Keratinocyte (primary cell): Measurements from ENCODE around the gene ZBTB2. TPM values are rescaled to one million over a fixed set of nuclear protein-coding genes. Genes with fewer than 3 reads are reported as not detected.

Source experiments
- DNase-seq: peaks from one replicate; pipeline ENCODE4 v3.0.0-alpha.2; 2011; ENCODE audit warnings: low read depth, missing footprints, low spot score
- FAIRE-seq: peaks from 2 replicates; lab custom pipeline; 2011; peaks lifted over from hg19 to GRCh38; lab: Jason Lieb, UNC
- H2AFZ ChIP-seq: 2 replicates; pipeline ENCODE4 v1.6.0; 2012; ENCODE audit warnings: low read length, control low read depth, inconsistent platforms; ENCODE audit not compliant: control insufficient read depth
- H3K27ac ChIP-seq: 2 replicates; pipeline ENCODE4 v1.5.1; 2011; ENCODE audit warnings: low read length; ENCODE audit not compliant: control insufficient read depth, insufficient read depth
- H3K27me3 ChIP-seq: 3 replicates; pipeline ENCODE4 v1.6.0; 2011; ENCODE audit warnings: low read length; ENCODE audit not compliant: control insufficient read depth, insufficient read depth; ENCODE audit errors: extremely low read depth
- H3K36me3 ChIP-seq, 2 experiments: 2 replicates in 1 of 2; 3 replicates in 1 of 2; pipeline ENCODE4 v1.5.1; 2011; ENCODE audit warnings: low read length in 2 of 2, mild to moderate bottlenecking in 1 of 2; ENCODE audit not compliant: control insufficient read depth in 2 of 2, insufficient read depth in 2 of 2; ENCODE audit errors: extremely low read depth in 1 of 2
- H3K4me1 ChIP-seq: 3 replicates; pipeline ENCODE4 v1.5.1; 2011; ENCODE audit warnings: low read length; ENCODE audit not compliant: control insufficient read depth, insufficient read depth; ENCODE audit errors: extremely low read depth
- H3K4me2 ChIP-seq: 3 replicates; pipeline ENCODE4 v1.6.0; 2011; ENCODE audit warnings: low read depth, low read length; ENCODE audit not compliant: control insufficient read depth, insufficient read depth; ENCODE audit errors: extremely low read depth
- H3K4me3 ChIP-seq, 3 experiments: fragments of 200-600 bp in 1 of 3; sonication (generic) in 1 of 3; 2 replicates in 2 of 3; 3 replicates in 1 of 3; pipeline ENCODE4 v1.5.1; 2011 to 2016; ENCODE audit warnings: low read length in 3 of 3, mild to moderate bottlenecking in 3 of 3, control low read depth in 2 of 3, inconsistent platforms in 1 of 3, low read depth in 1 of 3, mixed read lengths in 1 of 3, mixed run types in 1 of 3, moderate library complexity in 1 of 3; ENCODE audit not compliant: control insufficient read depth in 2 of 3, insufficient read depth in 2 of 3; ENCODE audit errors: extremely low read depth in 1 of 3
- H3K79me2 ChIP-seq: 2 replicates; pipeline ENCODE4 v1.6.0; 2012; ENCODE audit warnings: low read length; ENCODE audit not compliant: control insufficient read depth, insufficient read depth
- H3K9ac ChIP-seq: 3 replicates; pipeline ENCODE4 v1.6.0; 2011; ENCODE audit warnings: low read length; ENCODE audit not compliant: control insufficient read depth, insufficient read depth; ENCODE audit errors: extremely low read depth
- H3K9me1 ChIP-seq: 3 replicates; pipeline ENCODE4 v1.6.0; 2011; ENCODE audit warnings: low read length; ENCODE audit not compliant: control insufficient read depth, insufficient read depth; ENCODE audit errors: extremely low read depth
- H3K9me3 ChIP-seq: 2 replicates; pipeline ENCODE4 v1.5.1; 2012; ENCODE audit warnings: low read depth, low read length; ENCODE audit not compliant: control insufficient read depth
- H4K20me1 ChIP-seq: 3 replicates; pipeline ENCODE4 v1.6.0; 2011; ENCODE audit warnings: low read length; ENCODE audit not compliant: control insufficient read depth, insufficient read depth; ENCODE audit errors: extremely low read depth
- CTCF ChIP-seq, 3 experiments: IDR thresholded peaks in 1 of 3; conservative IDR thresholded peaks in 1 of 3; optimal IDR thresholded peaks in 1 of 3; 2 replicates in 2 of 3; 3 replicates in 1 of 3; pipeline versions ENCODE3 to v1.5.1; 2011; ENCODE audit warnings: low read length in 3 of 3, mild to moderate bottlenecking in 3 of 3, moderate library complexity in 2 of 3, control low read depth in 1 of 3, inconsistent platforms in 1 of 3; ENCODE audit not compliant: insufficient read depth in 2 of 3; ENCODE audit errors: extremely low read depth in 1 of 3
- EZH2 ChIP-seq: IDR thresholded peaks from one replicate; pipeline ENCODE4 v1.6.1; 2012; ENCODE audit warnings: inconsistent platforms, mild to moderate bottlenecking, low read length, moderate library complexity
- dilution Hi-C: fragments of 300-500 bp; cut with MboI; formaldehyde crosslinking; loops from one replicate; pipeline ENCODE4 v1.7.0; 2020; ENCODE audit warnings: low sequenced_read_pairs; ENCODE audit not compliant: extremely low pct_ligation_motif_present
- polyA minus RNA-seq, 3 experiments: library from RNA; depleted of rRNA, polyadenylated mRNA; stranded (reverse); fragments of >200 nt; gene quantifications; 1 replicate in 1 of 3; 2 replicates in 1 of 3; 3 replicates in 1 of 3; pipeline ENCODE4 v1.2.3, GENCODE V29; 2011
- polyA plus RNA-seq, 5 experiments: library from polyadenylated mRNA; depleted of rRNA in 3 of 5; stranded (reverse) in 3 of 5; stranded (forward) in 1 of 5; unstranded in 1 of 5; fragments of >200 nt; gene quantifications; 1 replicate in 1 of 5; 2 replicates in 3 of 5; 3 replicates in 1 of 5; pipeline versions ENCODE4 v1.2.1 to v1.2.3, GENCODE V29; 2011 to 2012; ENCODE audit warnings: missing spikeins in 2 of 5, low read depth in 1 of 5, low replicate concordance in 1 of 5

Gene ZBTB2
- polyA plus RNA-seq (9.4 to 11.9 TPM (median 10.9 TPM) in 3 replicates), polyA minus RNA-seq (14.4 to 16.2 TPM (median 16.2 TPM) in 3 replicates)
- 5.2 TPM for polyA plus RNA-seq (2011; ENCODE audit: low read depth)
- polyA plus RNA-seq (2011; cell fraction: cytosol; rRNA removed), result 7.6 and 10.9 TPM in 2 replicates
- polyA plus RNA-seq (2011; cell fraction: nucleus; rRNA removed), result 8.4 and 9.1 TPM in 2 replicates
- 7.8 and 7.9 TPM in 2 replicates for polyA plus RNA-seq (2012; ENCODE audit: low replicate concordance)
- 7.1 TPM for polyA minus RNA-seq (2011; cell fraction: cytosol; rRNA and poly(A)+ RNA removed)
- polyA minus RNA-seq (2011; cell fraction: nucleus; rRNA and poly(A)+ RNA removed), result 5.1 and 7.9 TPM in 2 replicates

DNA sequence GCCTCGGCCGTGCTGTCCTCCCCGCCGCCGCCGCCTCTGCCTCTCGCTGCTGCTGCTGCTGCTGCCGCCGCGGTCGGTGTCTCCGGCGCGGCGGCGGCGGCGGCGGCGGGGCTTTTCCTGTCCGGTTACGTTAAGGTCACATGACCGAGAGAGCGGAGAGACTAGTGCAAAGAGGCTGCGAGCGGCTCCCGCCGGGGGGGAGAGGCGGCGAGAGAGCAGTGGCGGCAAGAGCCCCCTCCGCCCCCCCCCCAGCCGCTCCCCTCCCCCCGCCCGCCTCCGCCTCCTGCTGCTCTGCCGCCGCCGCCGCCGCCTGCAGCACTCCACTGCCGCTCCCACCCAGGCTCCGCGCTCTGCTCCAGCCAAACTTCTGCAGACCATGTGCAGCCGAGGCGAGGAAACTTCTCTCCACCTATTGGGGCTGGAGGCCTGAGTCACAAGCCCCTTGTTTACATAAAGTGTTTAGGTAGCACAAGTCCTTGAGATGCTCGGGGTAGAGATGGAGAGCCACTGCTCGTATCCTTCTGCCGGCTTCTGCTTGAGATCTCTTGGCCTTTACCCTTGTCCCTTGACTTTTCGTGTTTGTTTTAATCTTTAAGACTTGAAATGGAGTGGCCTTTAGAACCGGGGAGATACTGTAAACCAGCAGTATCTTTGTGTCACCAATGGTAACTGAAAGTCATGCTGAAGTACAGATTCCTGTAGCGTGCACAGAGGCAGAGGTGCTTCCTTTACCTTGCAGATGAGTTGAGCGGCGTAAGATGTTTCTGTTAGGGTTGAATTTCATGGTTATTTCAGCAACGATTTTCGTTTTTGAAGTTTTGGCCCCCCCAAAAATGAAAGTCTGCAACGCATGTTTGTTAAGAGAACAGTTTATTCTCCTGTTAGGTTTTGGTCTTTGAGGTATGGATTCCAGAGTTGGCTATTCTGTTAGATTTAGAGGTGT is at the start of gene ZBTB2:
Gene ZBTB2 (minus strand): TSS at position 89 of the 943 bp plus-strand sequence. CDS start 17,922 bp downstream, outside the sequence.
- dilution Hi-C loops, result no loop called here
- no peaks in the 10 kb centered on the region for H3K36me3 ChIP-seq
- no peaks in the 10 kb centered on the region for H3K27me3 ChIP-seq
- peaks cover 71% of the 10 kb centered on the region for H3K79me2 ChIP-seq
- H3K9me3 ChIP-seq, result no peaks in the 10 kb centered on the region
- H2AFZ ChIP-seq, result peak within 1 kb of the TSS; percentile 35
- peak within 1 kb of the TSS; percentile 83 to 90 (median 88) for H3K4me3 ChIP-seq
- no peaks in the 10 kb centered on the region for H4K20me1 ChIP-seq
- TF ChIP-seq EZH2 (no peak), CTCF (optimal IDR thresholded peaks at IDR 0.05 in 1 of 3, IDR thresholded peaks at IDR 0.05 in 1 of 3, conservative IDR thresholded peaks at IDR 0.05 in 1 of 3; ENCODE audit: extremely low read depth in 1 of 3, insufficient read depth in 2 of 3, low read length in 3 of 3) (no peak)
- peaks cover 2% of the 10 kb centered on the region for H3K9me1 ChIP-seq
- peak within 1 kb of the TSS; percentile 99 for H3K4me2 ChIP-seq
- FAIRE-seq (no peak), DNase-seq (no peak)
- H3K4me1 ChIP-seq, result peaks cover 29% of the 10 kb centered on the region
- peak within 1 kb of the TSS; percentile 81 for H3K27ac ChIP-seq
- H3K9ac ChIP-seq, result peak within 1 kb of the TSS; percentile 88

DNA sequence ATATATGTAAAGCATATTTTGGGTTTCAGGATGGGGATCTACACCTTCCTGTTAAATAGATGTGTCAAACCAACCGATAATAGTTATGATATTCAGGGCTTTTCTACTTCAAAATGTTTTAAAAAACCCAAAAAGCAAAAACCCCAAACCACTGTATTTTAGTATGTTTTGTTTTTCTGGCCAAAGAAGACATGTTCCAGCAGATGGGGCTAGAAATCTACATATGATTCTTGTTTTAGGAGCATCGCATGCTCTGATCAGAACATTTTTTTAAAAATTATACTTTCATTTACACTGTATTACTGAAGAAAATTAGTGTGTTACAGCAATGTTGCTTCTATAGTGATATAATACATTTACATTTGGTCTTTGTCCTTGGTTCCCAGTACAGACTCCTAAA is 49.6 kb upstream of the ZBTB2 start:
- H3K9me1 ChIP-seq, result peaks cover 6% of the 10 kb centered on the region
- H3K27me3 ChIP-seq, result no peaks in the 10 kb centered on the region
- H4K20me1 ChIP-seq, result peaks cover 2% of the 10 kb centered on the region
- H3K36me3 ChIP-seq, result peaks cover 7 to 17% of the 10 kb centered on the region in 2 experiments
- TF ChIP-seq CTCF (optimal IDR thresholded peaks at IDR 0.05 in 1 of 3, IDR thresholded peaks at IDR 0.05 in 1 of 3, conservative IDR thresholded peaks at IDR 0.05 in 1 of 3; ENCODE audit: extremely low read depth in 1 of 3, insufficient read depth in 2 of 3, low read length in 3 of 3), result peak in 1 of 3 experiments; percentile 16
- TF ChIP-seq EZH2, result no peak
- H3K4me2 ChIP-seq, result no peak overlapping the region
- no peak for DNase-seq
- H3K4me1 ChIP-seq, result peaks cover 15% of the 10 kb centered on the region
- no peaks in the 10 kb centered on the region for H3K9me3 ChIP-seq
- no peak overlapping the region for H2AFZ ChIP-seq
- FAIRE-seq, result no peak
- H3K79me2 ChIP-seq, result peaks cover 57% of the 10 kb centered on the region
- dilution Hi-C loops, result no loop called here
- H3K9ac ChIP-seq, result no peak overlapping the region
- no peak overlapping the region for H3K4me3 ChIP-seq
- H3K27ac ChIP-seq, result no peak overlapping the region
